GM12878 (cell line): ENCODE data around the gene HLA-B. TPM values are rescaled to one million over a fixed set of nuclear protein-coding genes. Genes with fewer than 3 reads are reported as not detected.

Experiments
- ATAC-seq: fragments of 200-7000 bp; cut with Tn5 transposase; 3 replicates; pipeline ENCODE4 v1.9.1; 2020; ENCODE audit warnings: mild to moderate bottlenecking, moderate library complexity
- BruUV-seq: library from RNA; stranded (reverse); fragments of 400-500 nt; replicated peaks from 2 replicates; lab custom pipeline; 2021; lab: Mats Ljungman, UMichigan
- CTCF ChIA-PET: fragments of 300-600 bp; sonication (Branson Sonifier 250); formaldehyde crosslinking; extraction: SDS; loops from one replicate; lab custom pipeline; 2021; ENCODE audit warnings: inconsistent platforms; lab: Yijun Ruan, JAX
- POLR2A ChIA-PET: fragments of 350-600 bp; formaldehyde crosslinking; extraction: SDS; loops from one replicate; lab custom pipeline; 2021; ENCODE audit warnings: inconsistent platforms; lab: Charles Lee
- RAD21 ChIA-PET: fragments of 300-600 bp; sonication (Branson Sonifier 250); formaldehyde crosslinking; loops from one replicate; lab custom pipeline; 2023; ENCODE audit warnings: antibody characterized with exemption; ENCODE audit not compliant: unreplicated experiment; lab: Charles Lee
- SMC1A ChIA-PET: fragments of 300-600 bp; sonication (Branson Sonifier 250); formaldehyde crosslinking; loops from one replicate; lab custom pipeline; 2023; ENCODE audit not compliant: unreplicated experiment, uncharacterized antibody; lab: Charles Lee
- DNase-seq: peaks from one replicate; pipeline ENCODE4 v3.0.0-alpha.2; 2011; ENCODE audit warnings: low read depth, low spot score
- FAIRE-seq: peaks from 3 replicates; lab custom pipeline; 2011; peaks lifted over from hg19 to GRCh38; lab: Jason Lieb, UNC
- H2AFZ ChIP-seq: 2 replicates; pipeline ENCODE4 v1.6.0; 2011; ENCODE audit warnings: low read depth, low read length, control low read depth; ENCODE audit not compliant: control insufficient read depth
- H3K27ac ChIP-seq: 2 replicates; pipeline ENCODE4 v1.5.1; 2011; ENCODE audit warnings: control low read depth; ENCODE audit not compliant: control insufficient read depth, insufficient read depth
- H3K27me3 ChIP-seq, 2 experiments: replicated peaks in 1 of 2; 2 replicates each; pipeline versions ENCODE4 v1.6.0 to v1.6.1; 2011; ENCODE audit warnings: low read length in 1 of 2; ENCODE audit not compliant: control insufficient read depth in 2 of 2, insufficient read depth in 2 of 2
- H3K36me3 ChIP-seq, 2 experiments: 2 replicates each; pipeline ENCODE4 v1.5.1; 2011; ENCODE audit warnings: low read length in 1 of 2; ENCODE audit not compliant: control insufficient read depth in 2 of 2, insufficient read depth in 2 of 2
- H3K4me1 ChIP-seq: 2 replicates; pipeline ENCODE4 v1.6.1; 2011; ENCODE audit warnings: mild to moderate bottlenecking, low read length, moderate library complexity, mixed read lengths; ENCODE audit not compliant: control insufficient read depth, insufficient read depth
- H3K4me2 ChIP-seq: 2 replicates; pipeline ENCODE4 v1.6.0; 2011; ENCODE audit warnings: control low read depth; ENCODE audit not compliant: control insufficient read depth, insufficient read depth
- H3K4me3 ChIP-seq: fragments of 200-600 bp; sonication (generic); 2 replicates; pipeline ENCODE4 v1.5.1; 2016
- H3K79me2 ChIP-seq: 2 replicates; pipeline ENCODE4 v1.6.0; 2011; ENCODE audit warnings: low read length; ENCODE audit not compliant: control insufficient read depth, insufficient read depth
- H3K9ac ChIP-seq: 2 replicates; pipeline ENCODE4 v1.8.0; 2011; ENCODE audit warnings: low read length, control low read depth, mixed read lengths; ENCODE audit not compliant: control insufficient read depth, insufficient read depth
- H3K9me3 ChIP-seq: replicated peaks from 3 replicates; pipeline ENCODE4 v1.5.1; 2011; ENCODE audit warnings: mild to moderate bottlenecking, low read length; ENCODE audit not compliant: control insufficient read depth, insufficient read depth
- H4K20me1 ChIP-seq: 2 replicates; pipeline ENCODE4 v1.6.0; 2011; ENCODE audit not compliant: control insufficient read depth, insufficient read depth
- ATF7 ChIP-seq: fragments of 450-650 bp; IDR thresholded peaks from 2 replicates; pipeline ENCODE4 v1.6.1; 2016; ENCODE audit warnings: low read depth, mild to moderate bottlenecking
- CBX3 ChIP-seq: fragments of 200-600 bp; sonication (generic); IDR thresholded peaks from 2 replicates; pipeline ENCODE4 v1.6.1; 2016; ENCODE audit warnings: low read depth, borderline replicate concordance
- GABPA ChIP-seq: IDR thresholded peaks from 2 replicates; pipeline ENCODE4 v1.6.1; 2014; ENCODE audit warnings: antibody characterized with exemption, low read depth, mild to moderate bottlenecking, inconsistent platforms
- IKZF2 ChIP-seq, 2 experiments: fragments of 450-650 bp; IDR thresholded peaks; 2 replicates each; pipeline ENCODE4 v1.6.1; 2017; ENCODE audit warnings: mild to moderate bottlenecking in 2 of 2, moderate library complexity in 2 of 2
- KLF5 ChIP-seq: fragments of 450-650 bp; IDR thresholded peaks from 2 replicates; pipeline ENCODE4 v1.6.1; 2014; ENCODE audit warnings: mild to moderate bottlenecking; ENCODE audit not compliant: partially characterized antibody
- NFYA ChIP-seq: IDR thresholded peaks from 2 replicates; pipeline ENCODE4 v1.6.1; 2011; ENCODE audit warnings: low read depth, mild to moderate bottlenecking, low read length, improper control_type of control experiment, borderline replicate concordance
- PAX5 ChIP-seq: IDR thresholded peaks from 2 replicates; pipeline ENCODE4 v1.6.1; 2011; ENCODE audit warnings: low read depth, low read length, borderline replicate concordance
- PML ChIP-seq: IDR thresholded peaks from 2 replicates; pipeline ENCODE4 v1.6.1; 2012; ENCODE audit warnings: low read length, inconsistent platforms
- POLR2A ChIP-seq: IDR thresholded peaks from 2 replicates; pipeline ENCODE4 v1.6.1; 2011; ENCODE audit warnings: low read depth, mild to moderate bottlenecking, low read length
- POLR2AphosphoS2 ChIP-seq: IDR thresholded peaks from 2 replicates; pipeline ENCODE4 v1.6.1; 2011; ENCODE audit warnings: low read depth, mild to moderate bottlenecking, low read length, improper control_type of control experiment, moderate library complexity
- TBL1XR1 ChIP-seq: IDR thresholded peaks from 2 replicates; pipeline ENCODE4 v1.6.1; 2012; ENCODE audit warnings: low read depth, low read length, improper control_type of control experiment
- TCF3 ChIP-seq: IDR thresholded peaks from 2 replicates; pipeline ENCODE4 v1.6.1; 2012; ENCODE audit warnings: low read depth, mild to moderate bottlenecking, low read length, borderline replicate concordance; ENCODE audit not compliant: insufficient read depth
- WRNIP1 ChIP-seq: IDR thresholded peaks from 2 replicates; pipeline ENCODE4 v1.6.1; 2011; ENCODE audit warnings: low read depth, low read length, improper control_type of control experiment, borderline replicate concordance
- YBX1 ChIP-seq: fragments of 450-650 bp; IDR thresholded peaks from 2 replicates; pipeline ENCODE4 v1.6.1; 2016; ENCODE audit warnings: antibody characterized with exemption
- WGBS: methylation state at CpG from one replicate; pipeline ENCODE4 v1.1.6; 2016; ENCODE audit warnings: low lambda C conversion rate; ENCODE audit not compliant: insufficient replicate concordance, insufficient coverage; ENCODE audit errors: missing lambda C conversion rate; 5-methylcytosine and 5-hydroxymethylcytosine counted together
- in situ Hi-C: fragments of 300-500 bp; cut with MboI; formaldehyde crosslinking; loops from 9 replicates; pipeline ENCODE4 v1.14.3; 2018; ENCODE audit warnings: mixed read lengths
- intact Hi-C: fragments of 100-400 bp; cut with micrococcal nuclease; formaldehyde crosslinking; loops from one replicate; pipeline ENCODE4 v1.14.2; 2022; ENCODE audit not compliant: unreplicated experiment
- polyA plus RNA-seq, 11 experiments: library from polyadenylated mRNA; depleted of rRNA in 4 of 11; unstranded in 6 of 11; stranded (reverse) in 5 of 11; fragments of >200 nt; fragmentation: Nextera tagmentation in 4 of 11; fragmentation: Illumina TruSeq in 1 of 11; extraction: Ambion mirVana in 4 of 11; extraction: Trizol in 1 of 11; gene quantifications; 1 replicate in 1 of 11; 2 replicates in 10 of 11; pipeline versions ENCODE4 v1.2.1 to v1.2.3, GENCODE V29; 2011 to 2016; ENCODE audit warnings: inconsistent platforms in 2 of 11, missing spikeins in 2 of 11, low read depth in 1 of 11
- total RNA-seq, 4 experiments: library from RNA; depleted of rRNA in 3 of 4; stranded (reverse); fragments of >200 nt in 3 of 4; fragmentation: Illumina TruSeq in 1 of 4; extraction: Trizol in 1 of 4; gene quantifications; 2 replicates each; pipeline versions ENCODE4 v1.2.1 to v1.2.3, GENCODE V29; 2013 to 2021
- TF ChIP-seq, protein P1 (sequence below): fragments of 150-350 bp; IDR thresholded peaks from 2 replicates; pipeline ENCODE4 v1.6.1; 2014; ENCODE audit warnings: mild to moderate bottlenecking, low read depth, low read length
- TF ChIP-seq, protein P2 (sequence below): IDR thresholded peaks from 2 replicates; pipeline ENCODE4 v1.6.1; 2011; ENCODE audit warnings: mild to moderate bottlenecking, low read depth, low read length, moderate library complexity; ENCODE audit not compliant: insufficient replicate concordance
- TF ChIP-seq, protein P3 (sequence below): IDR thresholded peaks from 2 replicates; pipeline ENCODE4 v1.6.1; 2012; ENCODE audit warnings: mild to moderate bottlenecking, low read depth, low read length
- TF ChIP-seq, protein P4 (sequence below): fragments of 450-650 bp; IDR thresholded peaks from 2 replicates; pipeline ENCODE4 v1.6.1; 2016; ENCODE audit warnings: mild to moderate bottlenecking

HLA-B gene
- total and polyA plus RNA-seq, 10 of the 15 experiments (the other 5 are each of a cell fraction or from before 2014, with no cell fraction given): 820 to 5,128 (median 3,370) TPM

DNA sequence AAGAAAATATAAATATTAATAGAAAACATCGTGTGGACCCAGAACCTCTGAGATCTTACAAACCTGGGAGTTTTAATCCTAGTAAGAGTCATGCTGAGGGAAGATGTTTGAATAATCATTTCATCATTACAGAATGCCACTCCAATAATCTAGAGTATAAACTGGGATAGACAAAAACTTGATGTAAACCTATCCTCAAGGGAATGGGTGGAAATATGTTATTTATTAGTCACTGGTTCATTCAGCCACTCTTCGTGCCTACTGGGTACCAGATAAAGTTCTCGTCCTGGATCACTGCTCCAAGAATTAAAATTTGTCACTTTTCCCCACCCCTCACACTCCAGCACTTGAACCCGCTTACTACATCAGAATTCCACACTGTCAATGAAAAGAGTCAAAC is 7.7 kb downstream of the HLA-B start:
- in situ Hi-C loops (no loop called here), intact Hi-C loops (no loop called here)
- no peak overlapping the region for H2AFZ ChIP-seq
- no peak overlapping the region for H3K9ac ChIP-seq
- no peak overlapping the region for H3K4me3 ChIP-seq
- peaks cover 10% of the 10 kb centered on the region for H3K4me1 ChIP-seq
- H4K20me1 ChIP-seq: peaks cover 7% of the 10 kb centered on the region
- BruUV-seq: no TSS peak
- WGBS: 49% methylated on average over 4 of the region's 4 CpGs
- ChIA-PET RAD21 (interaction anchor here (1.4 kb wide), 1 partner anchor 17 kb away, joined by 3 read pairs; no protein-coding TSS in a partner anchor), SMC1A (interaction anchor here (0.8 to 1.0 kb wide), 3 partner anchors 16 to 146 kb away, joined by 3 read pairs; no protein-coding TSS in a partner anchor), POLR2A (no interaction called here), CTCF (interaction anchor here (1.1 kb wide), 1 partner anchor 133 kb away, joined by 3 read pairs; no protein-coding TSS in a partner anchor)
- no peak for DNase-seq
- ATAC-seq: no peak
- no peak overlapping the region for H3K27ac ChIP-seq
- H3K79me2 ChIP-seq: peaks cover 3% of the 10 kb centered on the region
- no peak overlapping the region for H3K4me2 ChIP-seq
- H3K9me3 ChIP-seq: no peaks in the 10 kb centered on the region
- FAIRE-seq: no peak
- no peaks in the 10 kb centered on the region for H3K27me3 ChIP-seq
- H3K36me3 ChIP-seq: peaks cover 6 to 13% of the 10 kb centered on the region in 2 experiments
- TF ChIP-seq POLR2A (no peak), NFYA (no peak), PAX5 (no peak), TCF3 (no peak), WRNIP1 (no peak), CBX3 (no peak), YBX1 (no peak), KLF5 (no peak), POLR2AphosphoS2 (no peak), ATF7 (no peak), PML (no peak), GABPA (no peak), IKZF2 (IDR thresholded peaks at IDR 0.05) (no peak), TBL1XR1 (no peak)
- TF ChIP-seq, protein P1, sequence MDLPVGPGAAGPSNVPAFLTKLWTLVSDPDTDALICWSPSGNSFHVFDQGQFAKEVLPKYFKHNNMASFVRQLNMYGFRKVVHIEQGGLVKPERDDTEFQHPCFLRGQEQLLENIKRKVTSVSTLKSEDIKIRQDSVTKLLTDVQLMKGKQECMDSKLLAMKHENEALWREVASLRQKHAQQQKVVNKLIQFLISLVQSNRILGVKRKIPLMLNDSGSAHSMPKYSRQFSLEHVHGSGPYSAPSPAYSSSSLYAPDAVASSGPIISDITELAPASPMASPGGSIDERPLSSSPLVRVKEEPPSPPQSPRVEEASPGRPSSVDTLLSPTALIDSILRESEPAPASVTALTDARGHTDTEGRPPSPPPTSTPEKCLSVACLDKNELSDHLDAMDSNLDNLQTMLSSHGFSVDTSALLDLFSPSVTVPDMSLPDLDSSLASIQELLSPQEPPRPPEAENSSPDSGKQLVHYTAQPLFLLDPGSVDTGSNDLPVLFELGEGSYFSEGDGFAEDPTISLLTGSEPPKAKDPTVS: no peak
- TF ChIP-seq, protein P2, sequence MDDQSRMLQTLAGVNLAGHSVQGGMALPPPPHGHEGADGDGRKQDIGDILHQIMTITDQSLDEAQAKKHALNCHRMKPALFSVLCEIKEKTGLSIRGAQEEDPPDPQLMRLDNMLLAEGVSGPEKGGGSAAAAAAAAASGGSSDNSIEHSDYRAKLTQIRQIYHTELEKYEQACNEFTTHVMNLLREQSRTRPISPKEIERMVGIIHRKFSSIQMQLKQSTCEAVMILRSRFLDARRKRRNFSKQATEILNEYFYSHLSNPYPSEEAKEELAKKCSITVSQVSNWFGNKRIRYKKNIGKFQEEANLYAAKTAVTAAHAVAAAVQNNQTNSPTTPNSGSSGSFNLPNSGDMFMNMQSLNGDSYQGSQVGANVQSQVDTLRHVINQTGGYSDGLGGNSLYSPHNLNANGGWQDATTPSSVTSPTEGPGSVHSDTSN: no peak
- TF ChIP-seq, protein P3, sequence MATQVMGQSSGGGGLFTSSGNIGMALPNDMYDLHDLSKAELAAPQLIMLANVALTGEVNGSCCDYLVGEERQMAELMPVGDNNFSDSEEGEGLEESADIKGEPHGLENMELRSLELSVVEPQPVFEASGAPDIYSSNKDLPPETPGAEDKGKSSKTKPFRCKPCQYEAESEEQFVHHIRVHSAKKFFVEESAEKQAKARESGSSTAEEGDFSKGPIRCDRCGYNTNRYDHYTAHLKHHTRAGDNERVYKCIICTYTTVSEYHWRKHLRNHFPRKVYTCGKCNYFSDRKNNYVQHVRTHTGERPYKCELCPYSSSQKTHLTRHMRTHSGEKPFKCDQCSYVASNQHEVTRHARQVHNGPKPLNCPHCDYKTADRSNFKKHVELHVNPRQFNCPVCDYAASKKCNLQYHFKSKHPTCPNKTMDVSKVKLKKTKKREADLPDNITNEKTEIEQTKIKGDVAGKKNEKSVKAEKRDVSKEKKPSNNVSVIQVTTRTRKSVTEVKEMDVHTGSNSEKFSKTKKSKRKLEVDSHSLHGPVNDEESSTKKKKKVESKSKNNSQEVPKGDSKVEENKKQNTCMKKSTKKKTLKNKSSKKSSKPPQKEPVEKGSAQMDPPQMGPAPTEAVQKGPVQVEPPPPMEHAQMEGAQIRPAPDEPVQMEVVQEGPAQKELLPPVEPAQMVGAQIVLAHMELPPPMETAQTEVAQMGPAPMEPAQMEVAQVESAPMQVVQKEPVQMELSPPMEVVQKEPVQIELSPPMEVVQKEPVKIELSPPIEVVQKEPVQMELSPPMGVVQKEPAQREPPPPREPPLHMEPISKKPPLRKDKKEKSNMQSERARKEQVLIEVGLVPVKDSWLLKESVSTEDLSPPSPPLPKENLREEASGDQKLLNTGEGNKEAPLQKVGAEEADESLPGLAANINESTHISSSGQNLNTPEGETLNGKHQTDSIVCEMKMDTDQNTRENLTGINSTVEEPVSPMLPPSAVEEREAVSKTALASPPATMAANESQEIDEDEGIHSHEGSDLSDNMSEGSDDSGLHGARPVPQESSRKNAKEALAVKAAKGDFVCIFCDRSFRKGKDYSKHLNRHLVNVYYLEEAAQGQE: no peak
- TF ChIP-seq, protein P4, sequence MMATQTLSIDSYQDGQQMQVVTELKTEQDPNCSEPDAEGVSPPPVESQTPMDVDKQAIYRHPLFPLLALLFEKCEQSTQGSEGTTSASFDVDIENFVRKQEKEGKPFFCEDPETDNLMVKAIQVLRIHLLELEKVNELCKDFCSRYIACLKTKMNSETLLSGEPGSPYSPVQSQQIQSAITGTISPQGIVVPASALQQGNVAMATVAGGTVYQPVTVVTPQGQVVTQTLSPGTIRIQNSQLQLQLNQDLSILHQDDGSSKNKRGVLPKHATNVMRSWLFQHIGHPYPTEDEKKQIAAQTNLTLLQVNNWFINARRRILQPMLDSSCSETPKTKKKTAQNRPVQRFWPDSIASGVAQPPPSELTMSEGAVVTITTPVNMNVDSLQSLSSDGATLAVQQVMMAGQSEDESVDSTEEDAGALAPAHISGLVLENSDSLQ: no peak
